GM12891 (cell line): ENCODE data around the gene MED26.
A peak's percentile ranks its signal among the peaks of the same experiment; 100 is the strongest.

Experiments
- DNase-seq: peaks from one replicate; pipeline ENCODE4 v3.0.0; 2011; ENCODE audit warnings: low spot score; ENCODE audit not compliant: insufficient read length
- FAIRE-seq: peaks from 2 replicates; lab custom pipeline; 2011; peaks lifted over from hg19 to GRCh38; lab: Jason Lieb, UNC
- PAX5 ChIP-seq: IDR thresholded peaks from 2 replicates; pipeline ENCODE4 v1.6.1; 2011; ENCODE audit warnings: low read length, moderate library complexity, mild to moderate bottlenecking; ENCODE audit not compliant: insufficient read depth, severe bottlenecking
- POLR2A ChIP-seq: IDR thresholded peaks from 2 replicates; pipeline ENCODE4 v1.6.1; 2011; ENCODE audit warnings: low read depth, low read length, control low read depth
- POLR2AphosphoS5 ChIP-seq: IDR thresholded peaks from 2 replicates; pipeline ENCODE4 v1.6.1; 2011; ENCODE audit warnings: low read depth, low read length, control low read depth
- POU2F2 ChIP-seq: IDR thresholded peaks from 2 replicates; pipeline ENCODE4 v1.6.1; 2011; ENCODE audit warnings: low read depth, mild to moderate bottlenecking, control low read depth, low read length, moderate library complexity
- SPI1 ChIP-seq: IDR thresholded peaks from 2 replicates; pipeline ENCODE4 v1.6.1; 2011; ENCODE audit warnings: low read depth, low read length, control low read depth
- TAF1 ChIP-seq: IDR thresholded peaks from 2 replicates; pipeline ENCODE4 v1.6.1; 2011; ENCODE audit warnings: low read depth, low read length, control low read depth

MED26 gene

DNA sequence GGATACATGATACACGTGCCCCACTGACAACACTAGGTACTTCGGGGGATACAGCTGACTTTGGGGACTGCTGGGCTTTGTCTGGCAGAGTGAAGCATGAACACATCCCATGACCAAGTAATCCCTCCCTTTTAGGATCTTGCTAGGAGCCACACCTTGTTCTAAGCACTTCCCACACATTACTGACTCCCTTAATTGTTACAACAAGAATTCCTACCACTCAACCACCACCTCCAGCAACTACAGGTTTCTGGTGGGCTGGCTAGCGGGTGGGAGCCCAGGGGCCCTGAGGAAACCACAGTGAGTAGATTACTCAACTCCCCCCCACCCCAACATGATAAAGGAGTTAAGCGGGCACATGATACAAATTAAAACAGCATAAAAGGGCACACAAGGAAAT lies 48.6 kb downstream of the MED26 start:
- DNase-seq: no peak
- no peak for TF ChIP-seq PAX5
- no peak for TF ChIP-seq TAF1
- no peak for TF ChIP-seq POLR2A
- TF ChIP-seq SPI1: no peak
- FAIRE-seq: no peak

DNA sequence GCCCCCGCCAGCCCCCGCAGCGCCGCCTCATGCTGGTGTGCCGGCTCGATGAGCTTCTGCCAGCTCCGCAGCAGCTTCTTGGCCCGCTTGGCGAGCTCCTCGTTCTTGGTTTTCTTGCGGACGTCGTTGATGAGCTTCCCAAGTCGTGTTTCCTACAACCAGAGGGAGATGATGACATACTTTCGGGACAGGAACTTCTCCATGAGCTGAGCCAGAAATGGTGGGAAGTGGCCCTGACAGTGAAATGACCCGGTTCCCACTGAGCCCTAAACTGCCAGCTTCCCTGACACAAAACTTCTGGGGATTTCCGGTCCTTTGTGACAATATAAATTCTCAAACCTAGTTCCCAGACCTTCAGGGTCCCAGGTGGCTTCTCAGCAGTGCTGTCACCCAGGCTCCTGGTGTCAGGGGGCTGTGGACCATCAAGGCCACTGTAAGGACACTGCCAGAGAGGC lies 50.4 kb downstream of the MED26 start:
- TF ChIP-seq PAX5 (no peak), POLR2AphosphoS5 (no peak), SPI1 (no peak), POU2F2 (no peak), POLR2A (no peak), TAF1 (no peak)
- no peak for DNase-seq
- FAIRE-seq: no peak

DNA sequence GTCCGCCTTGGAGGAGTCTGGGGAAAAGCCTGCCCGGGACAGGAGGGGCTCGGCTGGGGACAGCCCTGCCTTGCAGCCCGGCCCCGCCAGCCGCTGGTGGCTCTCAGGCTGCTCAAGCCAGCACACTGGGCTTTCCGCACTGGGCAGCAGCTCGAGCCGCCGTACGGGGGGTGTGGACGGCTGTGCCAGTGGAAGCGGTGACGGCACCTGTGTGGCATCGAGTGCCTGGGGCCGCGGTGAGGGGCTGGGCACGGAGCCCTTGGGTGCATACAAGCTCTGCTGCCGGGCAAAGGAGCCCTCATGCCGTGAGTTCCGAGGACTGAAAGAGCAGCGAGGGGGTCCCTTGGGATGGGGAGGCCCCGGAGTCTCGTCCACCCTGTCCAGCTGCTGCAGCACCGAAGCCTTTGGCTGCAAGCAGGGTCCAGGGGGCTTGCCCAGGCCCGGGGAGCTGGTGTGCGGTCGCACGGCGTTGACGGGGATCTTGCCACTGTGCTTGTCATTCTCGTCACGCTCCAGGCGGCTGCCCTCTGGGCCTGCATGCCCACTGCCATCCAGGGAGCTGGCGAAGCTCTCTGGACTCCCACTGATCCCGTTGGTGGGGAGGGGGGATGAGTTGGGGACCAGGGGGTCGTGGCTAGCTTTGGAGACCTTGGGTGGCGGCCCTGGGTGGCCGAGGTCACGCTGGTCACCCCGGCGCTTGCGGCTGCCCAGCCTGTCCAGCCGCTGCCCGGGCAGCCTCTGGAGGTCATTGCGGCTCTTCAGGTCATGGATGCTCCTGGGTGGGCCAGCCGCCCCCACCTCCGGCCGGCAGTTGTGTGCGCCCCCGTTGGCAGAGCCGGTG lies 51.1 kb downstream of the MED26 start:
- no peak for FAIRE-seq
- TF ChIP-seq PAX5 (no peak), POLR2A (no peak), SPI1 (no peak), TAF1 (no peak), POLR2AphosphoS5 (no peak), POU2F2 (no peak)
- DNase-seq: no peak

DNA sequence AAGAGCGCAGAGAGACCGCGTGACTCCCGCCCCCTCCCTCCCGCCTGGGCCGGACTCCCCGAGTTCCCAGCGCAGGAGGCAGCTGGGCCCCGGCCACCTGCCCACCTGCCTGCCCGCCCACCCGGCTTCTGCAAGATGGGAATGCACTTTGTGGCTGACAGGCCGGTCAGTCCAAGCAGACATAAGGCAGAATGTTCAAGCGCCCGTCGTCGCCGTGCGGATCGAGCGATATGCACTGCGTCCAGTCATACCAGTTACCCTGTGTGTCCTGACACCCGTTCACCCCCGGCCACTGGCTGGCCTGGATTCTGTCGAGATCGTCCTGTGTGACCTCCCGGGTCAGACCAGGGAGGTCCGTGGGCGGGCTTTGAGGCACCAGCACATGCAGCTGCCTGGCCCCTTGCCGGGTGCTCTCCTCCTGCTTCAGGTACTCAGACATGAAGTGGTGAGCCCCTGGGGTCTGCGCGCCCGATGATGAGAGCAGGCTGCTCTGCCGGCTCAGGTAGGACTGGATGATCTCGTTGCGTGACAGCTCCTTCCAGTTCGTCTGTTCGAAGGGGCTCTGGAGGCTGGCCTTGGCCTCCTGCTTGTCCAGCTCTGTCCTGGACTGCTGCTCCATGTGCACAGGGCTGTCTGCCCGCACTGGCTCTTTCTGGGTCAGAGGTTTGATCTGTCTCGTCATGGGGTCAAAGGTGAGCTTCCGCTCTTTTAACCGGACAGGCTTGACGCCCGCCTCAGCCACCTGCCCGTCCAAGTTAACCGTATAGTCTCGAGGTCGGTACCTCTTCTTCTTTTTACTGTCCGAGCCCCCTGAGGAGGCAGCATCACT lies 51.9 kb downstream of the MED26 start:
- no peak for FAIRE-seq
- TF ChIP-seq SPI1 (no peak), POU2F2 (no peak), POLR2A (no peak), POLR2AphosphoS5 (no peak), TAF1 (no peak), PAX5 (no peak)
- no peak for DNase-seq

DNA sequence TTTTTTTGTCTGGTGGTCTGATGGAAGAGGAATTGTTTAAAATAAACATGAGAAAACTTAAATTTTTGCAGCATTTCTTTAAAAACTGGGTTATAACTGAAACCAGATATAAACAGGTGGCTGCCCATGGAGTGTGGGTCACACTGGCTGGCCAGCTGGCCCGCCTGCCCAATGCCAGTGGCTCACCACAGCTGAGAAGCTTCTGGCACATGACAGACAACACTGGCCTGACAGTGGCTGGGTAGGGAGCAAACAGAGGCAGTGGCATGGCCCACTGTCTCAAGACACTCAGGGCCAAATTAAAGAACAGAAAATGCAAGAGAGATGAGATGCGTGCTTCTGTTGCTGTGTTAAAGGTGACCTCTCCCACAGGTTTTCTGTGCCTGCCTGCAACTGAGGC lies 52.7 kb downstream of the MED26 start:
- TF ChIP-seq TAF1 (no peak), POLR2A (no peak), POU2F2 (no peak), PAX5 (no peak), SPI1 (no peak), POLR2AphosphoS5 (no peak)
- FAIRE-seq (no peak), DNase-seq (no peak)

DNA sequence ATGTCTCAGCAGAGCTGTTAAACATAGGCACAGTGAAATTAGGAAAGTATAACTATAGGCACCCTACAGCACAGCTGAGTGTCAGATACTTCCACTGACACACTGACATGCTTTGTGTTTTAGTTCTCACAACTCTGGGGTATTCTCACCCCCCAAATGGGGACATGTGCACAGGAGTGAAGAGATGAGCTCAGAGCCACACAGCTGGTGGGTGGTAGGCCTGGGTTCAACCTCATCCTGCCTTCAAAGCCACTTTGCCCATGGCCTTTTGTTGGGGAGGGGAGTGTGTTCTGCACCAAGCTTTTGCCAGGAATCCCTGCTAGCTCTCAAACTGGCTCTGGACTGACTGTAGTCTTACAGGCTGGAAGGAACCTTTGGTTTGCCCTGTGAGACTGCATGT lies 54.1 kb downstream of the MED26 start:
- DNase-seq (no peak), FAIRE-seq (no peak)
- no peak for TF ChIP-seq POLR2A
- no peak for TF ChIP-seq PAX5
- peak; percentile 52; the same call in 1 of the 2 replicates for TF ChIP-seq POLR2AphosphoS5
- no peak for TF ChIP-seq SPI1
- no peak for TF ChIP-seq TAF1
- no peak for TF ChIP-seq POU2F2

DNA sequence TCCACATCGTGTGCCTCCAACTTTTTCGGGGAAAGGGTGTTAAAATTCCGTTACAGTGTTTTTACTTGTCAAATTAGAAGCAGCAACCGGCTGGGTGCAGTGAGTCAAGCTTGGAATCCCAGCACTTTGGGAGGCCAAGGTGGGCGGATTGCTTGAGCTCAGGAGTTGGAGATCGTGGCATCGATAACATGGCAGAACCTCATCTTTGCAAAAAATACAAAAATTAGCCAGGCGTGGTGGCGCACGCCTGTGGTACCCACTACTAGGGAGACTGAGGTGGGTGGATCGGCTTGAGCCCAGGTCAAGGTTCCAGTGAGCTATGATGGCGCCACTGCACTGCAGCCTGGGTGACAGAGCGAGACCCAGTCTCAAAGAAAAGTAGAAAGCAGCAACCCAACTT lies 54.7 kb downstream of the MED26 start:
- FAIRE-seq (no peak), DNase-seq (no peak)
- TF ChIP-seq POLR2AphosphoS5: no peak
- TF ChIP-seq SPI1: no peak
- TF ChIP-seq TAF1: no peak
- TF ChIP-seq POU2F2: no peak
- no peak for TF ChIP-seq POLR2A
- no peak for TF ChIP-seq PAX5

DNA sequence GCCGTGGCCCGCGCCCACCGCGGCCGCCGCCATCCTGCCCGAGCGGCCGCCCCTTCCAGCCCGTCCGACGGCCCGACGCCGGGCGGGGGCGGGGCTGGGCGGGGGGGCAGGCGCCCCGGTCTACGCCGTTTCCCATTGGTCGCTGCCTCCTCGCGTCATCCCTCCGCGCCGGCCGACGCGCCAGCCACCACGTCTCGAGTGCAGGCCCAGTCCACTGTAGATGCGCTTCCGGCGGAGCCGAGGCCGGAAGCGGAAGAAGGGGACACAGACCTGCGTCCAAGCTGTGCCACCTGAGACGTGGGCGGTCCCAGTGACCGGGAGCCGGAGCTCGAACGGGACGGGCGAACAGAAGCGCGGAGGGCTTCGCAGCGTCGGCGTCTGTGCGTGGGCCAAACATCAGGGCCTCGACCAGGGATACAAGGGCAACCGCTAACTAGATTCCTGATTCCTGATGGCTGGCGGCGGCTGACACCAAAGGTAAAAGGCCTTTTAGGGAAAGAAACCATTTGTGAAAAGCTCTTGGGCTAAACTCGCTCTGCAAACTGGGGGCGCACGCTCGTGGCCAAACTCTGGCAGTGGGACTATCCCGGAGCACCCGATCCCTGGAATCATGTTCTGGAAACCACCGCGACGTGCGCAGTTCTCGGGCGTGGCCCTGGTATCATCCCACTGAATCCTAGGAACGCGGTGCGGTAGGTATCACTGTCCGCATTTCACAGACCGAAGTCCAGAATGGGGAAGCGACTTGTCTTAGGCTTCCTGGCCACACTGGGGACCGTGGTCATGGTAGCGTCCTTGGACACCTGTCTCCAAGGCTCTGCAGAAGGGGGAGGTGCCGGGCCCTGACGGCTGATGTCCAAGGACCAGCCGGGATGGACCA lies 55.4 kb downstream of the MED26 start, which contains the start of gene SLC35E1:
Gene SLC35E1, minus strand, starts transcription at position 84 of the 880 bp plus-strand sequence. Its CDS starts 51 bp downstream, at position 33.
- FAIRE-seq: peak; percentile 99
- DNase-seq: peak; percentile 100
- TF ChIP-seq PAX5 (no peak), SPI1 (0 out of 2 replicates have a peak, but pooled peaks have one; percentile 2), POU2F2 (peak; percentile 79), TAF1 (peak; percentile 85), POLR2A (peak; percentile 92), POLR2AphosphoS5 (peak; percentile 94)
